Measurements from ENCODE around the gene LUC7L2. TPM values are rescaled to one million over a fixed set of nuclear protein-coding genes. Genes with fewer than 3 reads are reported as not detected.

Gene LUC7L2
- total and polyA plus RNA-seq, 9 of the 15 experiments (the other 6 are each of a cell fraction or from before 2014, with no cell fraction given) = 56.1 to 207 (median 141) TPM

GRCh38 chr7:139360210-139360947 lies 685 bp downstream of the LUC7L2 start (continued):
- TF ChIP-seq ZNF79 (CRISPR knock-in tag; IDR thresholded peaks at IDR 0.05; ENCODE audit: low read depth) = no peak
- no peak; the same call in 1 of the 2 replicates for TF ChIP-seq ZNF766 (CRISPR knock-in tag; conservative IDR thresholded peaks at IDR 0.05)
- peak; percentile 9; the same call in 1 of the 2 replicates for TF ChIP-seq BHLHE40 (IDR thresholded peaks at IDR 0.05; ENCODE audit: low read length)
- 0 out of 2 replicates have a peak, but pooled peaks have one; percentile 16 for TF ChIP-seq HCFC1 (IDR thresholded peaks at IDR 0.05; ENCODE audit: low read depth, low read length)
- peak; percentile 54; the same call in 1 of the 2 replicates for TF ChIP-seq GTF2F1 (IDR thresholded peaks at IDR 0.05; ENCODE audit: low read depth, low read length)
- TF ChIP-seq RNF2 (IDR thresholded peaks at IDR 0.05) = peak; percentile 40
- TF ChIP-seq MXI1 (IDR thresholded peaks at IDR 0.05; ENCODE audit: low read depth, low read length) = no peak
- TF ChIP-seq ARID4B (CRISPR knock-in tag; IDR thresholded peaks at IDR 0.05) = no peak; the same call in none of the 2 replicates
- peak; percentile 50 to 73; a peak in 2 of 4 replicates for TF ChIP-seq FOXK2 (conservative IDR thresholded peaks at IDR 0.05 in 1 of 2, IDR thresholded peaks at IDR 0.05 in 1 of 2; ENCODE audit: low read depth in 2 of 2)
- TF ChIP-seq ZFP1 (CRISPR knock-in tag; IDR thresholded peaks at IDR 0.05) = no peak
- TF ChIP-seq TEAD4 (IDR thresholded peaks at IDR 0.05; ENCODE audit: low read length) = peak; percentile 40; the same call in 1 of the 2 replicates
- no peak for TF ChIP-seq TEAD4 (CRISPR knock-in tag; IDR thresholded peaks at IDR 0.05; ENCODE audit: borderline replicate concordance)
- TF ChIP-seq ZBTB7A (IDR thresholded peaks at IDR 0.05; ENCODE audit: borderline replicate concordance, control insufficient read depth, low read depth, low read length) = peak; percentile 97
- TF ChIP-seq MCM2 (IDR thresholded peaks at IDR 0.05; ENCODE audit: low read depth) = no peak
- 0 out of 2 replicates have a peak, but pooled peaks have one; percentile 2 for TF ChIP-seq ZNF12 (CRISPR knock-in tag; IDR thresholded peaks at IDR 0.05)
- peak; percentile 56 for TF ChIP-seq JUND (IDR thresholded peaks at IDR 0.05; ENCODE audit: borderline replicate concordance, low read depth, low read length)
- TF ChIP-seq JUND (tag; IDR thresholded peaks at IDR 0.05; ENCODE audit: borderline replicate concordance, low read depth, low read length) = no peak
- TF ChIP-seq NFYB (IDR thresholded peaks at IDR 0.05; ENCODE audit: extremely low read depth, insufficient read length) = peak; percentile 98
- TF ChIP-seq NCOR1 (IDR thresholded peaks at IDR 0.05) = peak; percentile 38; the same call in 1 of the 2 replicates
- no peak for TF ChIP-seq WHSC1 (IDR thresholded peaks at IDR 0.05; ENCODE audit: low read length)
- 0 out of 2 replicates have a peak, but pooled peaks have one; percentile 45 for TF ChIP-seq CEBPG (CRISPR knock-in tag; IDR thresholded peaks at IDR 0.05)
- TF ChIP-seq CEBPG (tag; conservative IDR thresholded peaks at IDR 0.05 in 1 of 2, IDR thresholded peaks at IDR 0.05 in 1 of 2) = no peak
- TF ChIP-seq ESRRB (CRISPR knock-in tag; IDR thresholded peaks at IDR 0.05; ENCODE audit: borderline replicate concordance) = no peak
- peak; percentile 54; the same call in 1 of the 2 replicates for TF ChIP-seq CREB3L1 (IDR thresholded peaks at IDR 0.05; ENCODE audit: borderline replicate concordance, low read depth)
